Type B pancreatic cell (in vitro differentiated cells): ENCODE results near the gene ZMIZ2. TPM values are rescaled to one million over a fixed set of nuclear protein-coding genes. Genes with fewer than 3 reads are reported as not detected.

ENCODE experiments used
- DNase-seq: peaks from one replicate; pipeline ENCODE4 v3.0.0; 2021; ENCODE audit warnings: mixed read lengths; ENCODE audit not compliant: unreplicated experiment; ENCODE audit errors: extremely low spot score
- H3K27ac Mint-ChIP-seq: 2 replicates; pipeline ENCODE4 v1.8.0; 2021; ENCODE audit warnings: mild to moderate bottlenecking, mixed read lengths
- H3K27me3 Mint-ChIP-seq: 2 replicates; pipeline ENCODE4 v1.8.0; 2021; ENCODE audit warnings: mixed read lengths
- H3K36me3 Mint-ChIP-seq: 2 replicates; pipeline ENCODE4 v1.8.0; 2021; ENCODE audit warnings: mixed read lengths
- H3K4me1 Mint-ChIP-seq: one replicate; pipeline ENCODE4 v1.8.0; 2021; ENCODE audit warnings: mixed read lengths; ENCODE audit not compliant: unreplicated experiment
- H3K4me3 Mint-ChIP-seq: 2 replicates; pipeline ENCODE4 v1.8.0; 2021; ENCODE audit warnings: mild to moderate bottlenecking, mixed read lengths
- H3K9me3 Mint-ChIP-seq: 2 replicates; pipeline ENCODE4 v1.8.0; 2021; ENCODE audit warnings: mixed read lengths
- CTCF ChIP-seq: fragments of 200-600 bp; sonication (generic); conservative IDR thresholded peaks from 2 replicates; pipeline ENCODE4 v1.5.0; 2021; ENCODE audit warnings: antibody characterized with exemption, mild to moderate bottlenecking
- total RNA-seq: library from RNA; stranded (reverse); gene quantifications from 2 replicates; pipeline ENCODE4 v1.2.1, GENCODE V29; 2021; ENCODE audit warnings: low replicate concordance

The ZMIZ2 gene
- total RNA-seq, 1 donor from 2014 or later = 112 TPM

- no peak overlapping the region for H3K4me3 Mint-ChIP-seq
- no peaks in the 10 kb centered on the region for H3K36me3 Mint-ChIP-seq
- H3K27me3 Mint-ChIP-seq = no peaks in the 10 kb centered on the region
- H3K27ac Mint-ChIP-seq = no peak overlapping the region
- H3K4me1 Mint-ChIP-seq = no peaks in the 10 kb centered on the region
- H3K9me3 Mint-ChIP-seq = no peaks in the 10 kb centered on the region
- no peak for TF ChIP-seq CTCF
- DNase-seq = no peak
These were observed 62.9 kb downstream of the ZMIZ2 start for GRCh38 chr7:44811571-44811970.

- no peaks in the 10 kb centered on the region for H3K9me3 Mint-ChIP-seq
These were observed 66.3 kb downstream of the ZMIZ2 start for GRCh38 chr7:44814919-44815318.

GRCh38 chr7:44819292-44819691 lies 70.6 kb downstream of the ZMIZ2 start:
- Mint-ChIP-seq H3K27ac (no peak overlapping the region), H3K36me3 (no peaks in the 10 kb centered on the region), H3K4me1 (no peaks in the 10 kb centered on the region), H3K9me3 (no peaks in the 10 kb centered on the region), H3K4me3 (no peak overlapping the region), H3K27me3 (no peaks in the 10 kb centered on the region)
- no peak for DNase-seq
- TF ChIP-seq CTCF = no peak

More at GRCh38 chr7:44814919-44815318, 66.3 kb downstream of the ZMIZ2 start:
- Mint-ChIP-seq H3K4me1 (no peaks in the 10 kb centered on the region), H3K27ac (no peak overlapping the region), H3K36me3 (no peaks in the 10 kb centered on the region), H3K27me3 (no peaks in the 10 kb centered on the region), H3K4me3 (no peak overlapping the region)
- no peak for TF ChIP-seq CTCF
- no peak for DNase-seq

Other genes starting within 250 kb of the ZMIZ2 start
- 8.8 and 11.0 TPM in 2 replicates for gene NPC1L1, start 207.5 kb upstream of the ZMIZ2 start, total RNA-seq
- 86.5 and 100 TPM in 2 replicates for gene DDX56, start 174.9 kb upstream of the ZMIZ2 start, total RNA-seq
- gene TMED4, start 166.6 kb upstream of the ZMIZ2 start, total RNA-seq = 92.8 and 97.1 TPM in 2 replicates
- 92.8 and 122 TPM in 2 replicates for gene OGDH, start 142.2 kb upstream of the ZMIZ2 start, total RNA-seq
- gene PPIA, start 47.8 kb downstream of the ZMIZ2 start, total RNA-seq = 1,428 and 1,469 TPM in 2 replicates
- gene H2AZ2, start 99.2 kb downstream of the ZMIZ2 start, total RNA-seq = 116 and 239 TPM in 2 replicates
- gene PURB, start 136.7 kb downstream of the ZMIZ2 start, total RNA-seq = 24.8 and 29.0 TPM in 2 replicates
- 0.52 and 0.53 TPM in 2 replicates for gene MYO1G, start 230.2 kb downstream of the ZMIZ2 start, total RNA-seq